ENCODE measurements around the gene ACVR1B. TPM values are rescaled to one million over a fixed set of nuclear protein-coding genes. Genes with fewer than 3 reads are reported as not detected.

The ACVR1B gene
- total and polyA plus RNA-seq, 2 donors (not counting 1 experiment from before 2014, with no cell fraction given) = 3.4 to 10.6 TPM

- H4K20me1 ChIP-seq (ENCODE audit: control insufficient read depth, insufficient read depth, low read length, poor library complexity, severe bottlenecking) = no peaks in the 10 kb centered on the region
- H3K4me3 ChIP-seq (ENCODE audit: control extremely low read depth in 1 of 5, extremely low read depth in 1 of 5, insufficient read depth in 1 of 5, low read depth in 2 of 5, low read length in 4 of 5) = no peak overlapping the region
- Mint-ChIP-seq H3K4me1 (peaks cover 26% of the 10 kb centered on the region), H3K4me3 (no peak overlapping the region), H3K9me3 (ENCODE audit: insufficient read depth) (no peaks in the 10 kb centered on the region), H3K27ac (no peak overlapping the region), H3K27me3 (peaks cover 11% of the 10 kb centered on the region)
- peaks cover 0 to 12% (median 3%) of the 10 kb centered on the region in 4 experiments for H3K27me3 ChIP-seq (replicated peaks in 1 of 4; ENCODE audit: control extremely low read depth in 1 of 4, control insufficient read depth in 3 of 4, insufficient read depth in 4 of 4, low read length in 3 of 4)
- no peaks in the 10 kb centered on the region for H3K79me2 ChIP-seq (ENCODE audit: control insufficient read depth, insufficient read depth, low read length)
- WGBS (ENCODE audit: insufficient coverage) = 90% methylated on average over 2 of the region's 4 CpGs
- POLR2A ChIA-PET = no interaction called here
- no peak overlapping the region for H3K9ac ChIP-seq (ENCODE audit: low read length)
- ATAC-seq (ENCODE audit: low read depth) (no peak), DNase-seq (no peak)
- H3K9me3 ChIP-seq (ENCODE audit: control extremely low read depth in 1 of 3, control insufficient read depth in 2 of 3, insufficient read depth in 1 of 3, low read length in 2 of 3) = no peaks in the 10 kb centered on the region
- H3K4me2 ChIP-seq (replicated peaks; ENCODE audit: low read depth, low read length, poor library complexity, severe bottlenecking) = no peak overlapping the region
- CTCF ChIA-PET = interaction anchor here (1.0 kb wide), 1 partner anchor 71 kb away, joined by 3 read pairs; no protein-coding TSS in a partner anchor
- no peak for TF ChIP-seq EZH2 (IDR thresholded peaks at IDR 0.05; ENCODE audit: borderline replicate concordance, insufficient read depth, low read depth, low read length, poor library complexity, severe bottlenecking)
- TF ChIP-seq CTCF (IDR thresholded peaks at IDR 0.05) = no peak
- H3K27ac ChIP-seq (ENCODE audit: low read length in 2 of 2) = no peak overlapping the region
- no peaks in the 10 kb centered on the region for H3K36me3 ChIP-seq (replicated peaks in 1 of 2; ENCODE audit: control extremely low read depth in 1 of 2, control insufficient read depth in 1 of 2, extremely low read depth in 1 of 2, insufficient read depth in 2 of 2, low read length in 1 of 2)
- no peak overlapping the region for H2AFZ ChIP-seq (ENCODE audit: insufficient read depth, low read depth, low read length, poor library complexity, severe bottlenecking)
- H3K4me1 ChIP-seq (ENCODE audit: control insufficient read depth in 2 of 2, insufficient read depth in 2 of 2, low read length in 2 of 2) = peaks cover 9 to 18% of the 10 kb centered on the region in 2 donors
- intact Hi-C loops (cut with micrococcal nuclease) = loop anchor here (2.0 to 5.0 kb wide), 4 partner anchors 17 to 1053 kb away; partner anchors contain the start of gene EIF4B
Observed at GRCh38 chr12:51953864-51954263, 2.4 kb downstream of the ACVR1B start.

- H3K27me3 Mint-ChIP-seq = peaks cover 5% of the 10 kb centered on the region
- H3K27ac Mint-ChIP-seq = no peak overlapping the region
- Histone ChIP-seq H3K27ac (ENCODE audit: low read length in 2 of 2) (no peak overlapping the region), H3K4me1 (ENCODE audit: control insufficient read depth in 2 of 2, insufficient read depth in 2 of 2, low read length in 2 of 2) (peaks cover 9 to 18% of the 10 kb centered on the region in 2 donors), H3K27me3 (replicated peaks in 1 of 4; ENCODE audit: control extremely low read depth in 1 of 4, control insufficient read depth in 3 of 4, insufficient read depth in 4 of 4, low read length in 3 of 4) (peaks cover 0 to 4% (median 0%) of the 10 kb centered on the region in 4 experiments), H4K20me1 (ENCODE audit: control insufficient read depth, insufficient read depth, low read length, poor library complexity, severe bottlenecking) (no peaks in the 10 kb centered on the region), H3K36me3 (replicated peaks in 1 of 2; ENCODE audit: control extremely low read depth in 1 of 2, control insufficient read depth in 1 of 2, extremely low read depth in 1 of 2, insufficient read depth in 2 of 2, low read length in 1 of 2) (no peaks in the 10 kb centered on the region), H3K4me3 (ENCODE audit: control extremely low read depth in 1 of 5, extremely low read depth in 1 of 5, insufficient read depth in 1 of 5, low read depth in 2 of 5, low read length in 4 of 5) (no peak overlapping the region), H3K9ac (ENCODE audit: low read length) (no peak overlapping the region), H3K4me2 (replicated peaks; ENCODE audit: low read depth, low read length, poor library complexity, severe bottlenecking) (no peak overlapping the region), H3K9me3 (ENCODE audit: control extremely low read depth in 1 of 3, control insufficient read depth in 2 of 3, insufficient read depth in 1 of 3, low read length in 2 of 3) (no peaks in the 10 kb centered on the region), H3K79me2 (ENCODE audit: control insufficient read depth, insufficient read depth, low read length) (no peaks in the 10 kb centered on the region), H2AFZ (ENCODE audit: insufficient read depth, low read depth, low read length, poor library complexity, severe bottlenecking) (no peak overlapping the region)
- ChIA-PET CTCF (interaction anchor here (1.2 to 2.1 kb wide), 2 partner anchors 17 to 23 kb away, joined by 4 to 5 read pairs; no protein-coding TSS in a partner anchor), POLR2A (no interaction called here)
- ATAC-seq (ENCODE audit: low read depth) (no peak), DNase-seq (no peak)
- H3K4me3 Mint-ChIP-seq = no peak overlapping the region
- intact Hi-C loops (cut with micrococcal nuclease) = loop anchor here (5.0 kb wide), 3 partner anchors 78 to 1053 kb away; partner anchors contain the start of gene EIF4B
- TF ChIP-seq EZH2 (IDR thresholded peaks at IDR 0.05; ENCODE audit: borderline replicate concordance, insufficient read depth, low read depth, low read length, poor library complexity, severe bottlenecking) (no peak), CTCF (IDR thresholded peaks at IDR 0.05) (no peak)
- H3K9me3 Mint-ChIP-seq (ENCODE audit: insufficient read depth) = no peaks in the 10 kb centered on the region
- 60% methylated on average over 6 of the region's 7 CpGs for WGBS (ENCODE audit: insufficient coverage)
- H3K4me1 Mint-ChIP-seq = peaks cover 26% of the 10 kb centered on the region
Observed at GRCh38 chr12:51954561-51955361, 3.3 kb downstream of the ACVR1B start.

Data from B cell (primary cell).